ENCODE data around the gene GMCL2.

DNA sequence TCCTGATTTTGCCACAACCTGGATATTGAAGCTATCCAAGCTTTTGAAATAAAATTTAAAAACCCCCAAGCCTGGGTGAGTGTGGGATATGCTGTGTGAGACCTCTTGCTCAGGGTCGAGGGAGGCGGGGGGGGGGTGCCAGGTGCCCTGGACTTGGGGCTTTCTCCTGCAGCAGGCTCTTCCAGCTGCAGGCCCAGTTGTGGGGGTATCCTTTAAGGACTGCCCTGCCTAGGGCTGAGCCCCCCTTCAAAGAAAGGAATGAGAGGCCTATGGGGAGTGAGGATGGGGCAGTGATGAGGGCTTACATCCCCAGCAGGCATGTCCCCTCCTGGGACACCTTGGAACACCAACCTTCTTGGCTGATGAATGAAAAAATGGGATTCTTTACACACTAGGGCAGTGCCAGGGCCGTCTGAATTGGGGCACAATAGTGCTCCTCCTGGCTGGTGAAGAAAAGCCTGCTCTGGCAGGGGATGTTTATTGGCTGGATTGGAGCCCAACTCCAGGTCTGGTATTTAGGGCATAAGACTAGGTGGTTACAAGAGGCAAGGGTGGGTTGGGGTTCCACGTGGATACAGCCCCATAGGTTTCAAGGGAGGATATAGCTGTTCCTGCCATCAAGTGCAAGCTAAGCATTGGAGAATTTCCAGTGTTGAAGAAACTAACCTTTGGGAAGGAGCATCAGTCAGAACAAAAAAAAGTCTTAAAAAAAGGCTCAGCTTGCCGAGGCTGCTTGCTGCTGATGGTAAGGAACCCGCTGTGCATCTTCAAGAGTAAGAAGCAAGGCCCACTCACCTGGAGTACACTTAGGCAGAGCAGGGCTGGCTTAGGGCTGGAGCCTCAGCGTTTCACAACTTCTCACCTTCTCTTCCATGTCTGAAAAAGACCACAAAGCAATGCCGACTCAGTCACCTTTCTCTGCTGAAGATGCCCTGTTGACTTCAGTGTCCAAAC, 24.2 kb upstream of the GMCL2 start:
- TF ChIP-seq, protein P1, sequence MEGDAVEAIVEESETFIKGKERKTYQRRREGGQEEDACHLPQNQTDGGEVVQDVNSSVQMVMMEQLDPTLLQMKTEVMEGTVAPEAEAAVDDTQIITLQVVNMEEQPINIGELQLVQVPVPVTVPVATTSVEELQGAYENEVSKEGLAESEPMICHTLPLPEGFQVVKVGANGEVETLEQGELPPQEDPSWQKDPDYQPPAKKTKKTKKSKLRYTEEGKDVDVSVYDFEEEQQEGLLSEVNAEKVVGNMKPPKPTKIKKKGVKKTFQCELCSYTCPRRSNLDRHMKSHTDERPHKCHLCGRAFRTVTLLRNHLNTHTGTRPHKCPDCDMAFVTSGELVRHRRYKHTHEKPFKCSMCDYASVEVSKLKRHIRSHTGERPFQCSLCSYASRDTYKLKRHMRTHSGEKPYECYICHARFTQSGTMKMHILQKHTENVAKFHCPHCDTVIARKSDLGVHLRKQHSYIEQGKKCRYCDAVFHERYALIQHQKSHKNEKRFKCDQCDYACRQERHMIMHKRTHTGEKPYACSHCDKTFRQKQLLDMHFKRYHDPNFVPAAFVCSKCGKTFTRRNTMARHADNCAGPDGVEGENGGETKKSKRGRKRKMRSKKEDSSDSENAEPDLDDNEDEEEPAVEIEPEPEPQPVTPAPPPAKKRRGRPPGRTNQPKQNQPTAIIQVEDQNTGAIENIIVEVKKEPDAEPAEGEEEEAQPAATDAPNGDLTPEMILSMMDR (IDR thresholded peaks at IDR 0.05; ENCODE audit: low read depth, low read length, poor library complexity, severe bottlenecking), result no peak
- no peak for TF ChIP-seq EZH2phosphoT487 (IDR thresholded peaks at IDR 0.05; ENCODE audit: borderline replicate concordance, low read length)
